AG04450 (cell line): ENCODE data around the gene MICB. TPM values are rescaled to one million over a fixed set of nuclear protein-coding genes. Genes with fewer than 3 reads are reported as not detected.
"Not testable (repeated sequence)": the region's sequence is repeated elsewhere in the genome, so short reads cannot be mapped to it uniquely, and the experiment has no call there.

Experiments
- CTCF ChIA-PET: fragments of 300-600, 350-600 bp; formaldehyde crosslinking; extraction: SDS; loops from one replicate; lab custom pipeline; 2022; ENCODE audit warnings: antibody characterized with exemption, inconsistent platforms; lab: Charles Lee
- POLR2A ChIA-PET: fragments of 350-600 bp; formaldehyde crosslinking; extraction: SDS; loops from one replicate; lab custom pipeline; 2021; ENCODE audit warnings: antibody characterized with exemption, inconsistent platforms; lab: Yijun Ruan, JAX
- DNase-seq: peaks from one replicate; pipeline ENCODE4 v3.0.0-alpha.2; 2011; ENCODE audit warnings: low read depth, low spot score
- H3K27ac ChIP-seq: one replicate; pipeline ENCODE4 v1.5.1; 2012; ENCODE audit warnings: low read depth, low read length, control low read depth
- H3K27me3 ChIP-seq: one replicate; pipeline ENCODE4 v1.6.0; 2012; ENCODE audit warnings: low read length; ENCODE audit not compliant: control insufficient read depth, insufficient read depth
- H3K4me3 ChIP-seq: 2 replicates; pipeline ENCODE4 v1.5.1; 2011; ENCODE audit warnings: mild to moderate bottlenecking, low read depth, low read length, control low read depth
- H3K9me3 ChIP-seq: 2 replicates; pipeline ENCODE4 v1.5.1; 2012; ENCODE audit warnings: low read length; ENCODE audit not compliant: control insufficient read depth, insufficient read depth
- polyA plus RNA-seq: library from polyadenylated mRNA; depleted of rRNA; stranded (reverse); fragments of >200 nt; gene quantifications from 2 replicates; pipeline ENCODE4 v1.2.3, GENCODE V29; 2011
- TF ChIP-seq, protein P1 (sequence below): IDR thresholded peaks from 2 replicates; pipeline ENCODE4 v1.5.1; 2011; ENCODE audit warnings: low read depth, low read length, control low read depth, inconsistent platforms

Gene MICB
- polyA plus RNA-seq, 1 experiment = 17.9 TPM

- peaks cover 3% of the 10 kb centered on the region; the same call in 1 of the 2 replicates for H3K9me3 ChIP-seq
- DNase-seq = no peak
- CTCF ChIA-PET = interaction anchor here (1.0 to 14.1 kb wide), 3 partner anchors 33 to 56 kb away, joined by 3 to 388 read pairs (median 31); partner anchors contain the start of genes LTB and NCR3
- peak overlapping the region; percentile 60 for H3K4me3 ChIP-seq
- TF ChIP-seq, protein P1, sequence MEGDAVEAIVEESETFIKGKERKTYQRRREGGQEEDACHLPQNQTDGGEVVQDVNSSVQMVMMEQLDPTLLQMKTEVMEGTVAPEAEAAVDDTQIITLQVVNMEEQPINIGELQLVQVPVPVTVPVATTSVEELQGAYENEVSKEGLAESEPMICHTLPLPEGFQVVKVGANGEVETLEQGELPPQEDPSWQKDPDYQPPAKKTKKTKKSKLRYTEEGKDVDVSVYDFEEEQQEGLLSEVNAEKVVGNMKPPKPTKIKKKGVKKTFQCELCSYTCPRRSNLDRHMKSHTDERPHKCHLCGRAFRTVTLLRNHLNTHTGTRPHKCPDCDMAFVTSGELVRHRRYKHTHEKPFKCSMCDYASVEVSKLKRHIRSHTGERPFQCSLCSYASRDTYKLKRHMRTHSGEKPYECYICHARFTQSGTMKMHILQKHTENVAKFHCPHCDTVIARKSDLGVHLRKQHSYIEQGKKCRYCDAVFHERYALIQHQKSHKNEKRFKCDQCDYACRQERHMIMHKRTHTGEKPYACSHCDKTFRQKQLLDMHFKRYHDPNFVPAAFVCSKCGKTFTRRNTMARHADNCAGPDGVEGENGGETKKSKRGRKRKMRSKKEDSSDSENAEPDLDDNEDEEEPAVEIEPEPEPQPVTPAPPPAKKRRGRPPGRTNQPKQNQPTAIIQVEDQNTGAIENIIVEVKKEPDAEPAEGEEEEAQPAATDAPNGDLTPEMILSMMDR = no peak
- H3K27me3 ChIP-seq = no peaks in the 10 kb centered on the region
- no peak overlapping the region for H3K27ac ChIP-seq
- POLR2A ChIA-PET = no interaction called here
Observed at GRCh38 chr6:31548544-31548873, 50.6 kb downstream of the MICB start.

DNA sequence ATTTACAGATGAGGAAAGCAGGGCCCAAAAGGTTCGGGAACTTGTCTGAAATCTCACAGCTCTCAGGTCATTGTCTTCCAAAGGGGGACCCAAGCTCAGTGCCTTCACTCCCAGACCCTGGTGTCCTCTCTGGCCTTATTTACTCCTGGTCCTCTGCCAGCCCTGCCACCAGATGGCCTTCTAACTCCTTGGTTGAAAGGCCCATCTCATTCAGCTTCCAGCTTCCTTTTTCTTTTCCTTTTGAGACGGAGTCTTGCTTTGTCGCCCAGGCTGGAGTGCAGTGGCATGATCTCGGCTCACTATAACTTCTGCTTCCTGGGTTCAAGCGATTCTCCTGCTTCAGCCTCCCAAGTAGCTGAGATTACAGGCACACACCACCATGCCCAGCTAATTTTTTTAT, 53.4 kb downstream of the MICB start:
- TF ChIP-seq, protein P1 = peak; percentile 36; the same call in 1 of the 2 replicates
- H3K9me3 ChIP-seq, H3K27me3 ChIP-seq, POLR2A ChIA-PET, H3K4me3 ChIP-seq, H3K27ac ChIP-seq, DNase-seq: not testable (repeated sequence)
- CTCF ChIA-PET = interaction anchor here (0.6 to 14.1 kb wide), 11 partner anchors 12 to 1239 kb away, joined by 3 to 388 read pairs (median 3); partner anchors contain the start of gene NCR3

GRCh38 chr6:31556307-31556706, 58.4 kb downstream of the MICB start:
- Histone ChIP-seq H3K27ac (no peak overlapping the region), H3K4me3 (no peak overlapping the region), H3K9me3 (no peaks in the 10 kb centered on the region; the same call in 1 of the 2 replicates), H3K27me3 (no peaks in the 10 kb centered on the region)
- CTCF ChIA-PET = interaction anchor here (1.1 to 2.5 kb wide), 2 partner anchors 24 to 42 kb away, joined by 4 to 16 read pairs; no protein-coding TSS in a partner anchor
- POLR2A ChIA-PET = no interaction called here
- DNase-seq = no peak
- TF ChIP-seq, protein P1 = no peak

- CTCF ChIA-PET = interaction anchor here (1.1 to 2.5 kb wide), 2 partner anchors 23 to 40 kb away, joined by 4 to 16 read pairs; no protein-coding TSS in a partner anchor
- H3K4me3 ChIP-seq = no peak overlapping the region
- DNase-seq = no peak
- POLR2A ChIA-PET = no interaction called here
- no peaks in the 10 kb centered on the region for H3K27me3 ChIP-seq
- TF ChIP-seq, protein P1 = no peak
- no peaks in the 10 kb centered on the region; the same call in 1 of the 2 replicates for H3K9me3 ChIP-seq
- no peak overlapping the region for H3K27ac ChIP-seq
Observed at GRCh38 chr6:31557443-31558317, 59.7 kb downstream of the MICB start.

DNA sequence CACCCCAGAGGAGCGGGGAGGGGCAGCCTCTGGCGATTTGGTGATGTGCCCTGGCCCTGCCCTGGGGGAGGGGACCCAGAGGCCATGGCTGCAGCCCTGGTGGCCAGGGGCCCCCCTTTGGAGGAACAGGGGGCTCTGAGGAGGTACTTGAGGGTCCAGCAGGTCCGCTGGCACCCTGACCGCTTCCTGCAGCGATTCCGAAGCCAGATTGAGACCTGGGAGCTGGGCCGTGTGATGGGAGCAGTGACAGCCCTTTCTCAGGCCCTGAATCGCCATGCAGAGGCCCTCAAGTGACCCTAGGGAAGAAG, 60.3 kb downstream of the MICB start:
- POLR2A ChIA-PET = no interaction called here
- TF ChIP-seq, protein P1 = no peak
- CTCF ChIA-PET = interaction anchor here (1.0 kb wide), 1 partner anchor 39 kb away, joined by 3 read pairs; no protein-coding TSS in a partner anchor
- no peak for DNase-seq
- H3K4me3 ChIP-seq = no peak overlapping the region
- no peaks in the 10 kb centered on the region for H3K27me3 ChIP-seq
- H3K9me3 ChIP-seq = no peaks in the 10 kb centered on the region; the same call in 1 of the 2 replicates
- H3K27ac ChIP-seq = no peak overlapping the region
